ENCODE data around the gene STOML1. TPM values are rescaled to one million over a fixed set of nuclear protein-coding genes. Genes with fewer than 3 reads are reported as not detected.
A peak's percentile ranks its signal among the peaks of the same experiment; 100 is the strongest.

STOML1 gene
- total and polyA plus RNA-seq, 9 of the 15 experiments (the other 6 are each of a cell fraction or from before 2014, with no cell fraction given): 0.25 to 9.7 (median 4.6) TPM

DNA sequence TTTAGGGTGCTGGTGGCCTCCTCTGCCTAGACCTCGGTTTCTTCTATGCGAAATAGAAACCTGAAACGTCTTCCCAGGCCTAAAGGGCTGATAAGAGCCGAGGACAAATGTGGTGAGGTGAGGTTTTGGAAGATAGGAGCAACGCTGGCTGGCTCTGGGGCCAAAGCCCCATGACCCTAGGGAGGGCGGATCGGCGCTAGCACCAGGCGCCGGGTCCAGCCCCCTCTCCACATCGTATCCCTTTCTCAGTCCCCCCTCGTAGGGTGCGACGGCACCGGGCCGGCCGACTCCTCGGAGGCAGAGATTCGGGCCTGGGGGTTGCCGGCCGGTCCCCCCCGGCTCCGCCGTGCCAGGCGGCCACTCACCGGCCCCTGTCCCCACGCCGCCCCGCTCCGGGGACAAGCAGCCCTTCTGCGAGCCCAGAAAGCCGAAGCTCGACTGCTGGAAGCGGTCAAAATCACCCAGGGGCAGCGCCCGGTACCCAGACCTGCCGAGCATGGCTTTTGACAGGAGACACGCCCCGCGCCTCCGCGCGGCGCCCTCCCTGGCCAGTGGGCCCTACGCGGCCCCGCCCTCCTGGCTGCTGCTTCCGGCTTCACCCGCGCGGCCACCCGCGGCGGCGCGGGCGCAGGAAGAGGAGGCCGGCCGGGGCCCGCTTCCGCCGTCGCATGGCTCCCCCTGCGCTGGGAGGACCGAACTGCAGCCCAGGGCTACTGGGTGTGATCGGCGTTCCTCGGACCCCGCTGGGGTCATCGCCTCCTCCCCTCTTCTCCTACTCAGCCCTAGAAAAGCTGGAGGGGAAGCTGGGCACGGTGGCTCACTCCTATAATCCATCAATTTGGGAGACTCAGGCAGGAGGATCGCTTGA, at the start of gene STOML1 (continued):
- TF ChIP-seq, protein P1, sequence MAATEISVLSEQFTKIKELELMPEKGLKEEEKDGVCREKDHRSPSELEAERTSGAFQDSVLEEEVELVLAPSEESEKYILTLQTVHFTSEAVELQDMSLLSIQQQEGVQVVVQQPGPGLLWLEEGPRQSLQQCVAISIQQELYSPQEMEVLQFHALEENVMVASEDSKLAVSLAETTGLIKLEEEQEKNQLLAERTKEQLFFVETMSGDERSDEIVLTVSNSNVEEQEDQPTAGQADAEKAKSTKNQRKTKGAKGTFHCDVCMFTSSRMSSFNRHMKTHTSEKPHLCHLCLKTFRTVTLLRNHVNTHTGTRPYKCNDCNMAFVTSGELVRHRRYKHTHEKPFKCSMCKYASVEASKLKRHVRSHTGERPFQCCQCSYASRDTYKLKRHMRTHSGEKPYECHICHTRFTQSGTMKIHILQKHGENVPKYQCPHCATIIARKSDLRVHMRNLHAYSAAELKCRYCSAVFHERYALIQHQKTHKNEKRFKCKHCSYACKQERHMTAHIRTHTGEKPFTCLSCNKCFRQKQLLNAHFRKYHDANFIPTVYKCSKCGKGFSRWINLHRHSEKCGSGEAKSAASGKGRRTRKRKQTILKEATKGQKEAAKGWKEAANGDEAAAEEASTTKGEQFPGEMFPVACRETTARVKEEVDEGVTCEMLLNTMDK (IDR thresholded peaks at IDR 0.05; ENCODE audit: borderline replicate concordance, insufficient read depth, low read depth, low read length, poor library complexity, severe bottlenecking): peak; percentile 72
- no peak for TF ChIP-seq ZNF778 (CRISPR knock-in tag; IDR thresholded peaks at IDR 0.05)
- TF ChIP-seq TCF3 (CRISPR knock-in tag; IDR thresholded peaks at IDR 0.05): peak; percentile 92
- peak; percentile 94 for TF ChIP-seq GATAD2B (IDR thresholded peaks at IDR 0.05; ENCODE audit: borderline replicate concordance)
- no peak for TF ChIP-seq ZNF398 (CRISPR knock-in tag; IDR thresholded peaks at IDR 0.05)
- no peak for TF ChIP-seq ZBED1 (IDR thresholded peaks at IDR 0.05)
- peak; percentile 77; the same call in 1 of the 2 replicates for TF ChIP-seq GABPB1 (CRISPR knock-in tag; IDR thresholded peaks at IDR 0.05)
- TF ChIP-seq THRB (CRISPR knock-in tag; conservative IDR thresholded peaks at IDR 0.05): no peak
- no peak for TF ChIP-seq MTA1 (IDR thresholded peaks at IDR 0.05; ENCODE audit: borderline replicate concordance)
- TF ChIP-seq, protein P2, sequence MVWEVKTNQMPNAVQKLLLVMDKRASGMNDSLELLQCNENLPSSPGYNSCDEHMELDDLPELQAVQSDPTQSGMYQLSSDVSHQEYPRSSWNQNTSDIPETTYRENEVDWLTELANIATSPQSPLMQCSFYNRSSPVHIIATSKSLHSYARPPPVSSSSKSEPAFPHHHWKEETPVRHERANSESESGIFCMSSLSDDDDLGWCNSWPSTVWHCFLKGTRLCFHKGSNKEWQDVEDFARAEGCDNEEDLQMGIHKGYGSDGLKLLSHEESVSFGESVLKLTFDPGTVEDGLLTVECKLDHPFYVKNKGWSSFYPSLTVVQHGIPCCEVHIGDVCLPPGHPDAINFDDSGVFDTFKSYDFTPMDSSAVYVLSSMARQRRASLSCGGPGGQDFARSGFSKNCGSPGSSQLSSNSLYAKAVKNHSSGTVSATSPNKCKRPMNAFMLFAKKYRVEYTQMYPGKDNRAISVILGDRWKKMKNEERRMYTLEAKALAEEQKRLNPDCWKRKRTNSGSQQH (CRISPR knock-in tag; IDR thresholded peaks at IDR 0.05): no peak
- no peak for TF ChIP-seq MED1 (CRISPR knock-in tag; IDR thresholded peaks at IDR 0.05; ENCODE audit: borderline replicate concordance)
- no peak for TF ChIP-seq MAFK (IDR thresholded peaks at IDR 0.05; ENCODE audit: low read length)
- TF ChIP-seq ID3 (CRISPR knock-in tag; IDR thresholded peaks at IDR 0.05): no peak
- TF ChIP-seq ID3 (tag; IDR thresholded peaks at IDR 0.05): no peak; the same call in 1 of the 2 replicates
- TF ChIP-seq ZNF583 (CRISPR knock-in tag; IDR thresholded peaks at IDR 0.05): no peak
- TF ChIP-seq RUNX1 (IDR thresholded peaks at IDR 0.05; ENCODE audit: low read depth): no peak
- TF ChIP-seq FOXJ3 (CRISPR knock-in tag; IDR thresholded peaks at IDR 0.05): no peak
- TF ChIP-seq NONO (IDR thresholded peaks at IDR 0.05; ENCODE audit: low read depth in 2 of 2, low read length in 1 of 2): peak in 1 of 2 experiments; percentile 93; a peak in 2 of 4 replicates
- no peak for TF ChIP-seq SIRT6 (IDR thresholded peaks at IDR 0.05; ENCODE audit: low read depth, low read length)
- no peak for TF ChIP-seq ZNF143 (CRISPR knock-in tag; IDR thresholded peaks at IDR 0.05)
- TF ChIP-seq RB1 (IDR thresholded peaks at IDR 0.05; ENCODE audit: low read depth): peak; percentile 98
